ENCODE results near the gene DCC. TPM values are rescaled to one million over a fixed set of nuclear protein-coding genes. Genes with fewer than 3 reads are reported as not detected.
A peak's percentile ranks its signal among the peaks of the same experiment; 100 is the strongest.

DCC gene
- total and polyA plus RNA-seq, 2 experiments from 2014 or later: 0.27 to 0.38 TPM

DNA sequence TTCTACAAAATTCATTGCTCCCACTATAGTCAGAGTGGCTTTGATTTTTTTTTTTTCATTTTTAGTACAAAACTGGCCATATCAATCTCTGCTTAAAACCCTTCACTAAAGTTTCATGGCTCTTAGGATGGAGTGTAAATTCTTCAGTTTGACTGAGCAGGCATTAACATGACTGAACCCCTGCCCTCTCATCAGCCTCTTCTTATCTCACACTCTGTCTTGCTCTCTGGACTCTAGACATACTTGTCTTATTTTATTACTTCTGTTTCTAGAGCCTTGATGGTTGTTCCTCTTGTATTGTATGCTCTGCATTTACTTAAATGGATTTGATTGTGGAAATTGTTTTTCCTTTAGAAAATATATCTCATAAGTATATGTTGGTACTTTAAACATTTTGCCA lies 272.4 kb downstream of the DCC start:
- Histone ChIP-seq H3K4me3 (no peak overlapping the region), H3K36me3 (no peaks in the 10 kb centered on the region), H3K27me3 (no peaks in the 10 kb centered on the region), H3K9me3 (ENCODE audit: low read depth) (no peaks in the 10 kb centered on the region), H3K4me1 (ENCODE audit: low read depth) (peaks cover 11% of the 10 kb centered on the region), H3K27ac (no peak overlapping the region)
- TF ChIP-seq, protein P1, sequence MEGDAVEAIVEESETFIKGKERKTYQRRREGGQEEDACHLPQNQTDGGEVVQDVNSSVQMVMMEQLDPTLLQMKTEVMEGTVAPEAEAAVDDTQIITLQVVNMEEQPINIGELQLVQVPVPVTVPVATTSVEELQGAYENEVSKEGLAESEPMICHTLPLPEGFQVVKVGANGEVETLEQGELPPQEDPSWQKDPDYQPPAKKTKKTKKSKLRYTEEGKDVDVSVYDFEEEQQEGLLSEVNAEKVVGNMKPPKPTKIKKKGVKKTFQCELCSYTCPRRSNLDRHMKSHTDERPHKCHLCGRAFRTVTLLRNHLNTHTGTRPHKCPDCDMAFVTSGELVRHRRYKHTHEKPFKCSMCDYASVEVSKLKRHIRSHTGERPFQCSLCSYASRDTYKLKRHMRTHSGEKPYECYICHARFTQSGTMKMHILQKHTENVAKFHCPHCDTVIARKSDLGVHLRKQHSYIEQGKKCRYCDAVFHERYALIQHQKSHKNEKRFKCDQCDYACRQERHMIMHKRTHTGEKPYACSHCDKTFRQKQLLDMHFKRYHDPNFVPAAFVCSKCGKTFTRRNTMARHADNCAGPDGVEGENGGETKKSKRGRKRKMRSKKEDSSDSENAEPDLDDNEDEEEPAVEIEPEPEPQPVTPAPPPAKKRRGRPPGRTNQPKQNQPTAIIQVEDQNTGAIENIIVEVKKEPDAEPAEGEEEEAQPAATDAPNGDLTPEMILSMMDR (IDR thresholded peaks at IDR 0.05; ENCODE audit: low read depth, low read length): no peak
- DNase-seq (ENCODE audit: low read depth in 1 of 2, low spot score in 1 of 2): peak in 1 of 2 donors; percentile 13

DNA sequence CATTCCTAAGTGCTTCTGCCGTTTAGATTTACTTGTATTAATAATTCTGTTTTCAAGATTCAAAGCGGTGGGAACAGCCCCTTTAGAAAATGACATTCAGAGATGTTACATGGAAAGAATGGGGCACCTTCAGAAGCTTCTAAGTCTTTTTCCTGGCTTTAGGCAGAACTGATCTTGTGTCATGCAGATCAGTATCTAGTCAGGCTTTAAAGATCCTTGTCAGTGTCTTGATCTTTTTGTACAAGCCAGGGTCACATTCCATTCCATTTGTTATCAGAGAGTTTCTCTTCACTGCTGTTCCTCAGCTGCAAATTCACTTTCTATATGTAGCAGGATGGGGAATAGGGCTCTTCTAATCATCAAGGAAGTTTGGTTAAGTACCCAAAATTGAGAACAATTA lies 275.3 kb downstream of the DCC start:
- no peaks in the 10 kb centered on the region for H3K9me3 ChIP-seq (ENCODE audit: low read depth)
- no peaks in the 10 kb centered on the region for H3K27me3 ChIP-seq
- no peak overlapping the region for H3K27ac ChIP-seq
- no peak for DNase-seq (ENCODE audit: low read depth in 1 of 2, low spot score in 1 of 2)
- TF ChIP-seq, protein P1 (IDR thresholded peaks at IDR 0.05; ENCODE audit: low read depth, low read length): no peak
- H3K36me3 ChIP-seq: no peaks in the 10 kb centered on the region
- no peak overlapping the region for H3K4me3 ChIP-seq
- H3K4me1 ChIP-seq (ENCODE audit: low read depth): peaks cover 11% of the 10 kb centered on the region

DNA sequence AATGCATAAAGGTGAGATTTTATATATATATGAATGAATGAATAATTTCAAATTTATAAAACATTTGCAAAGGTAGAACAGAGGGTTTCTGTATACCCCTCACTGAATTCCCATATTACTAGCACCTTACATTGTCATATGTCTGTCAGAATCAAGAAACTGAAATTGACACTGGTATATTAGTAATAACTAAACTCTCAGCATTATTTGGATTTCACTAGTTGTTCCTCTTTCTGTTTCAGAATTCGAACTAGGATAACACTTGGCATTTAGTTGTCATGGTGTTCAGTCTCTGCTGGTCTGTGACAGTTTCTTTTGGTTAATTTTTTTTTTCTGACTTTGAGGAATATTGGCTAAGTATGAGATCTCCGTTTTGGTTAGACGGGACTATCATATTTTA lies 275.9 kb downstream of the DCC start:
- Histone ChIP-seq H3K36me3 (no peaks in the 10 kb centered on the region), H3K27ac (no peak overlapping the region), H3K27me3 (no peaks in the 10 kb centered on the region), H3K9me3 (ENCODE audit: low read depth) (no peaks in the 10 kb centered on the region), H3K4me1 (ENCODE audit: low read depth) (peaks cover 11% of the 10 kb centered on the region), H3K4me3 (no peak overlapping the region)
- no peak for DNase-seq (ENCODE audit: low read depth in 1 of 2, low spot score in 1 of 2)
- TF ChIP-seq, protein P1 (IDR thresholded peaks at IDR 0.05; ENCODE audit: low read depth, low read length): no peak

DNA sequence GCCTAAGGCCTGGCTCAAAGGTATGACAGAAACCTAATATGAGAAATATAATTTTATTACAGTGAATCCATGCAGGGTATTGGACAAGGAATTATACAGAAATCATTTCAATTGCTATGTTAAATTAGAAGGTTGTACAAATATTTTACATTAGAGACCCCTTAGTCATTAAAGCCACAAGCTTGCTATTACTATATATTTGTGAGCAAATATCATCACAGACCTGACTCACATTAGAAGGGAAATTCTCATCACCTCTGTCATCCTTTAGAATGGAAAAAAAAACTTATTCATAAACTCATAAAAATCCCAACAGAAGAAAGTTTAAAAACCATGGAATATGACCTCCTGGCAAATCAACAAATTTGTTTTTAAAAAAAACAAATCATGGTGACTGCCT lies 277.9 kb downstream of the DCC start:
- Histone ChIP-seq H3K4me3 (no peak overlapping the region), H3K36me3 (no peaks in the 10 kb centered on the region), H3K4me1 (ENCODE audit: low read depth) (peaks cover 5% of the 10 kb centered on the region), H3K9me3 (ENCODE audit: low read depth) (no peaks in the 10 kb centered on the region), H3K27me3 (no peaks in the 10 kb centered on the region), H3K27ac (no peak overlapping the region)
- TF ChIP-seq, protein P1 (IDR thresholded peaks at IDR 0.05; ENCODE audit: low read depth, low read length): no peak
- DNase-seq (ENCODE audit: low read depth in 1 of 2, low spot score in 1 of 2): no peak

DNA sequence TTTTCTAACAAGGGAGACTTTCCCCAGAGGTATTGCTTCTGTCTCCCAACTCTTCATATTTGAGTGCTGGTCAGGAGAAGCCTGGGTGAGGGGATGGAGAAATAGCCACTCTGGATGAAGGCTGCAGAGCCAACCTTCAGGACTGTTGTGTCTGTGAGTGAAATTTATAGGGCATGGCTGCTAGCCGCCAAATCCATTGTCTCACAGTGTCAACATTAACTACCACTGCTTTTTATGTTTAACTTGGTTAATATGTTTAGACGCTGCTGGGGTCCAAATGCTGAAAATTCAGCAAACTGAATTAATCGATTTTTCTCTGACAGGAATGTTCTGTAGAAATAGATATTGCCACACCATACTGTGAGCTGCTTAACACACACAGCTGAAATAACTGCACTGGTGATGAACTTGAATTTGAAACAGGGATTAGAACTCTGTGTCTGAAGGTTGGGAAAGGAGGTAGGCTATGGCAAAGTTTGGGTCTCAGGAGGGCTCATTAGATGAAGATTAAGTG lies 281.0 kb downstream of the DCC start:
- no peak overlapping the region for H3K4me3 ChIP-seq
- H3K36me3 ChIP-seq: no peaks in the 10 kb centered on the region
- H3K9me3 ChIP-seq (ENCODE audit: low read depth): no peaks in the 10 kb centered on the region
- DNase-seq (ENCODE audit: low read depth in 1 of 2, low spot score in 1 of 2): no peak
- no peaks in the 10 kb centered on the region for H3K4me1 ChIP-seq (ENCODE audit: low read depth)
- TF ChIP-seq, protein P1 (IDR thresholded peaks at IDR 0.05; ENCODE audit: low read depth, low read length): no peak
- no peaks in the 10 kb centered on the region for H3K27me3 ChIP-seq
- no peak overlapping the region for H3K27ac ChIP-seq

DNA sequence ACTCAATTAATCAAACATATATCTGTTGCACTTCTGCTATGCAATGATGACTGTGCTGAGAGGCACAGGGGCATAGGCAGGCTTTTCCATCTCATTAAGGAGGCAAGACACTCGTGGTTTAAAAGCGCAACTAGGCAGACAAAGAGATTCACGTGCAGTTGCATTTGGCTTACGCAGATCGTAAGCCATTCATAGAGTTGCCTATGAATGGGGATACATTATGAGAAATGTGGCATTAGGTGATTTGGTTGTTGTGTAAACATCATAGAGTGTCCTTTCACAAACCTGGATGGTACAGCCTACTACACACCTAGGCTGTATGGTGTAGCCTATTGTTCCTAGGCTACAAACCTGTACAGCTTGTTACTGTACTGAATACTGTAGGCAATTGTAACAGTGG lies 284.7 kb downstream of the DCC start:
- Histone ChIP-seq H3K9me3 (ENCODE audit: low read depth) (no peaks in the 10 kb centered on the region), H3K4me3 (no peak overlapping the region), H3K27ac (no peak overlapping the region), H3K4me1 (ENCODE audit: low read depth) (no peaks in the 10 kb centered on the region), H3K36me3 (no peaks in the 10 kb centered on the region), H3K27me3 (no peaks in the 10 kb centered on the region)
- DNase-seq (ENCODE audit: low read depth in 1 of 2, low spot score in 1 of 2): no peak
- TF ChIP-seq, protein P1 (IDR thresholded peaks at IDR 0.05; ENCODE audit: low read depth, low read length): no peak
